ENCODE data around the gene EIF4EBP2. TPM values are rescaled to one million over a fixed set of nuclear protein-coding genes. Genes with fewer than 3 reads are reported as not detected.

The EIF4EBP2 gene
- total RNA-seq, 1 donor from 2014 or later, result 77.2 TPM

- Histone ChIP-seq H3K27me3 (ENCODE audit: low read depth) (no peaks in the 10 kb centered on the region), H3K9me3 (no peaks in the 10 kb centered on the region), H3K4me3 (no peak overlapping the region), H3K4me1 (no peaks in the 10 kb centered on the region), H3K36me3 (no peaks in the 10 kb centered on the region), H3K27ac (no peak overlapping the region)
- intact Hi-C loops (cut with DNase I), result no loop called here
- TF ChIP-seq, protein P1, sequence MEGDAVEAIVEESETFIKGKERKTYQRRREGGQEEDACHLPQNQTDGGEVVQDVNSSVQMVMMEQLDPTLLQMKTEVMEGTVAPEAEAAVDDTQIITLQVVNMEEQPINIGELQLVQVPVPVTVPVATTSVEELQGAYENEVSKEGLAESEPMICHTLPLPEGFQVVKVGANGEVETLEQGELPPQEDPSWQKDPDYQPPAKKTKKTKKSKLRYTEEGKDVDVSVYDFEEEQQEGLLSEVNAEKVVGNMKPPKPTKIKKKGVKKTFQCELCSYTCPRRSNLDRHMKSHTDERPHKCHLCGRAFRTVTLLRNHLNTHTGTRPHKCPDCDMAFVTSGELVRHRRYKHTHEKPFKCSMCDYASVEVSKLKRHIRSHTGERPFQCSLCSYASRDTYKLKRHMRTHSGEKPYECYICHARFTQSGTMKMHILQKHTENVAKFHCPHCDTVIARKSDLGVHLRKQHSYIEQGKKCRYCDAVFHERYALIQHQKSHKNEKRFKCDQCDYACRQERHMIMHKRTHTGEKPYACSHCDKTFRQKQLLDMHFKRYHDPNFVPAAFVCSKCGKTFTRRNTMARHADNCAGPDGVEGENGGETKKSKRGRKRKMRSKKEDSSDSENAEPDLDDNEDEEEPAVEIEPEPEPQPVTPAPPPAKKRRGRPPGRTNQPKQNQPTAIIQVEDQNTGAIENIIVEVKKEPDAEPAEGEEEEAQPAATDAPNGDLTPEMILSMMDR (IDR thresholded peaks at IDR 0.05), result no peak
- ATAC-seq (no peak), DNase-seq (no peak)
Observed at GRCh38 chr10:70371846-70372245, 32.1 kb upstream of the EIF4EBP2 start.

DNA sequence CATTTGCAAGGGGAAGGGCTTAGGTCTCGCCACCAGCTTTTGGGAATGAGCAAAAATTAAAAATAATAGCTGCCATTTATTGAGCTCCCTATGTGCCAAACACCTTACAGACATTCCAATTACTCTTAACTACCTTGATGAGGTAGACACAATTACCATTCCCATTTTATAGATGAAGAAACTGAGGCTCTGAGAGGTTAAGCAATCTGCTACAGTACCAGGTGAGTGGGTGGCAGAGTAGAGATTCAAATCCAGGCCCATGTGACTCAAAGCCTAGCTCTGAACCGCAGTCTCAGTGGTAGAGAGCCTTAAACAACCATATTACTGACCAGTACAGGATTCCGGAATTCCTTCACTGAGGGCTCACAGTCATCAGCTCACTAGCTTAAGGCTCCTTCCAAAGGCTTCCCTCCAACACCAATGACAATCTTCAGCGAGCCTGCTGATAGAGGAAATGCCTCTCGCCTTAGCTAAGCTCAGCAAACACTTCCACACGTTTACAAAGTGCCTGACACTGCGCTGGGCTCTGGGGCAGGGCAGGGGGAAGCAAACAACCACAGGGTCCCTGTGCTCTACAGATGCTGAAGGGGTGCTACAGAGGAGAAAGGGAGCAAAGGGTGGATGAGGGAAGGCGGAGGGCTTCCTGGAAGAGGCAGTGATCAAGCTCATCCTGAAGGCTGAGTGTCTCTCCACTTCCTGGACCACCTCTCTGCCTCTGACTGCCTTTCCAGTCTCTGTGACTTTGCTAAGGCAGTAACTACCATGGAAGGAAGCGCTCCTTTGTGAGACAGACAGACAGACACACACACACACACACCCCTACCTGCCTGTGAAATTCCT is 28.9 kb upstream of the EIF4EBP2 start:
- peak in 1 of 2 donors; percentile 5 for ATAC-seq
- H3K27me3 ChIP-seq (ENCODE audit: low read depth), result no peaks in the 10 kb centered on the region
- TF ChIP-seq, protein P1 (IDR thresholded peaks at IDR 0.05), result no peak

DNA sequence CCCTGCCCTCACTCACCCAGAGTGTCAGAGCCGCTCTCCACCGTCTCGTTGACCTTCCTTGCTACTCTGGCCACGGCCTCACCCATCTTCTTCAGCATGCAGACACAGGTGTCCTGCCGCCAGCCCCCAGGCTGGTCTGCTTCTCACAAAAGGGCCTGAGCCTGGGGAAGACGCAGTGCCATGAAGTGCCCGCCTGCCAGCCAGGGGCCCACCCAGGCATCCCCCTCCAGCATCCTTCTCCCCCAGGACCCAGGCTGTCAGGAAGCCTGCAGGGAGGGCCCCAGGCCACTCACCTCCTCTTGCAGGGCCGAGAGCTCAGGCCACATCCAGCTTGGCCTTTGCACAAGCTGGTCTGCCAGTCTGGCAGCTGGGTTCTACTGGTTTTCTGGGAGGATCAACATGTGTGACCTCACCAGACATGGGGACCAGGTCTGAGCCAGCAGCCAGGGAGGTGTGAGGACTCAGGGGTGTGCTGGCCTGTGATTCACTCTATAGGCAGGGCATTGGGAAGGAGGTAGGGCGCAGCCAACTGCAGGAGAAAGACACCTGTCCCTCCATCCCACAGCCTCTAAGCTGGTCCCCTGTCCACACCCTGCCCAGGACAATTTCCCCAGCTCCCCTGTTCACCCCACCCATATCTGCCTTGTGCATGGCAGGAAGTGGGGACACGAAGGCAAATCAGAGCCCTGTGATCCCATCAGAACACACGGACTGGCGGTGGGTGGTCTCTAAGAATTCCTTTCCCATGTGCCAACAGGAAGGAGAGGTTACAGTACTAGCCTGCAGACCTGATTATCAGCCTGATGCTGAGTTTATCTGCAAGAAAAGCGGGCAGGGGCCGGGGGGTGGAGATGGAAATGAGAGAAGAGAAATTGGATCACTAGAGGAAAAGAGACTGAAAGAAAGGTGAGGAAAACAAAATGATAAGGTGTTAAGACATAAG is 27.2 kb upstream of the EIF4EBP2 start:
- Histone ChIP-seq H3K36me3 (no peaks in the 10 kb centered on the region), H3K27ac (no peak overlapping the region), H3K9me3 (peaks cover 6% of the 10 kb centered on the region), H3K27me3 (ENCODE audit: low read depth) (no peaks in the 10 kb centered on the region), H3K4me1 (peaks cover 8% of the 10 kb centered on the region), H3K4me3 (no peak overlapping the region)
- intact Hi-C loops (cut with DNase I), result no loop called here
- TF ChIP-seq, protein P1 (IDR thresholded peaks at IDR 0.05), result no peak
- ATAC-seq (no peak), DNase-seq (no peak)

More for the DNA sequence above, 28.9 kb upstream of the EIF4EBP2 start:
- no peaks in the 10 kb centered on the region for H3K4me1 ChIP-seq
- peaks cover 6% of the 10 kb centered on the region for H3K9me3 ChIP-seq
- H3K27ac ChIP-seq, result no peak overlapping the region
- intact Hi-C loops (cut with DNase I), result no loop called here
- H3K4me3 ChIP-seq, result no peak overlapping the region
- DNase-seq, result no peak
- no peaks in the 10 kb centered on the region for H3K36me3 ChIP-seq

GRCh38 chr10:70378122-70378521 is 25.8 kb upstream of the EIF4EBP2 start:
- Histone ChIP-seq H3K27me3 (ENCODE audit: low read depth) (no peaks in the 10 kb centered on the region), H3K4me1 (peaks cover 11% of the 10 kb centered on the region), H3K36me3 (no peaks in the 10 kb centered on the region), H3K4me3 (no peak overlapping the region), H3K9me3 (peaks cover 6% of the 10 kb centered on the region), H3K27ac (no peak overlapping the region)
- DNase-seq (no peak), ATAC-seq (peak in 1 of 2 donors; percentile 16)
- TF ChIP-seq, protein P1 (IDR thresholded peaks at IDR 0.05), result no peak
- intact Hi-C loops (cut with DNase I), result no loop called here

DNA sequence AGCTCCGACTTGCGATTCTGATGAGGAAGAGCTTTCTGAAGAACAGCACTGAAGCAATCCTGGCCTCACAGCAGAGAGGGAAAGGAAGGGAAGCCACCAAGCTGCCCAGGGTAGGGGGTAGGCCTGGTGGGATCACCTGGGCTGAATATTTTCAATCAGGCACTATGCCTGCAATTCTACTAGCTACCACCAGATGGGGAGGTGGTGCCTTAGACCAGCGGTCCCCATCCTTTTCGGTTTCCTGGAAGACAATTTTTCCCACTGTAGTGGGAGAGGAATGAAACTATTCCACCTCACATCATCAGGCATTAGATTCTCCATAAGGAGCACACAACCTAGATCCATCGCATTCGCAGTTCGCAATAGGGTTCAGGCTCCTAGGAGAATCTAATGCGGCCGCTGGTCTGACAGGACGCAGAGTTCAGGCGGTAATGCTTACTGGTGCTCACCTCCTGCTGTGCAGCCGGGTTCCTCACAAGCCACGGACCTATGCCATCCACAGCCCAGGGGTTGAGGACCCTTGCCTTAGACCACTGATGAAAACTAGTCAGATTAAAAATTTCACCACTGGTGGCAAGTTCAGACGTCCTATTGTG is 24.3 kb upstream of the EIF4EBP2 start:
- Histone ChIP-seq H3K4me3 (no peak overlapping the region), H3K36me3 (no peaks in the 10 kb centered on the region), H3K27ac (no peak overlapping the region), H3K27me3 (ENCODE audit: low read depth) (no peaks in the 10 kb centered on the region), H3K4me1 (peaks cover 11% of the 10 kb centered on the region), H3K9me3 (peaks cover 6% of the 10 kb centered on the region)
- intact Hi-C loops (cut with DNase I), result no loop called here
- TF ChIP-seq, protein P1 (IDR thresholded peaks at IDR 0.05), result peak; percentile 46
- ATAC-seq, result no peak
- DNase-seq, result no peak

Data from lower lobe of right lung (tissue), 2 donors.